ENCODE data around the gene SOAT2.
"Not testable (repeated sequence)": the region's sequence is repeated elsewhere in the genome, so short reads cannot be mapped to it uniquely, and the experiment has no call there.

GRCh38 chr12:53163008-53163407, 59.7 kb downstream of the SOAT2 start:
- not testable (repeated sequence) for TF ChIP-seq SP1 (IDR thresholded peaks at IDR 0.05); CTCF (IDR thresholded peaks at IDR 0.05; ENCODE audit: low read depth, low read length, missing input control); REST (IDR thresholded peaks at IDR 0.05)
